ENCODE data around the gene ALAS1. TPM values are rescaled to one million over a fixed set of nuclear protein-coding genes. Genes with fewer than 3 reads are reported as not detected.

ALAS1 gene
- total RNA-seq, 1 experiment from 2014 or later, result 53.1 TPM

DNA sequence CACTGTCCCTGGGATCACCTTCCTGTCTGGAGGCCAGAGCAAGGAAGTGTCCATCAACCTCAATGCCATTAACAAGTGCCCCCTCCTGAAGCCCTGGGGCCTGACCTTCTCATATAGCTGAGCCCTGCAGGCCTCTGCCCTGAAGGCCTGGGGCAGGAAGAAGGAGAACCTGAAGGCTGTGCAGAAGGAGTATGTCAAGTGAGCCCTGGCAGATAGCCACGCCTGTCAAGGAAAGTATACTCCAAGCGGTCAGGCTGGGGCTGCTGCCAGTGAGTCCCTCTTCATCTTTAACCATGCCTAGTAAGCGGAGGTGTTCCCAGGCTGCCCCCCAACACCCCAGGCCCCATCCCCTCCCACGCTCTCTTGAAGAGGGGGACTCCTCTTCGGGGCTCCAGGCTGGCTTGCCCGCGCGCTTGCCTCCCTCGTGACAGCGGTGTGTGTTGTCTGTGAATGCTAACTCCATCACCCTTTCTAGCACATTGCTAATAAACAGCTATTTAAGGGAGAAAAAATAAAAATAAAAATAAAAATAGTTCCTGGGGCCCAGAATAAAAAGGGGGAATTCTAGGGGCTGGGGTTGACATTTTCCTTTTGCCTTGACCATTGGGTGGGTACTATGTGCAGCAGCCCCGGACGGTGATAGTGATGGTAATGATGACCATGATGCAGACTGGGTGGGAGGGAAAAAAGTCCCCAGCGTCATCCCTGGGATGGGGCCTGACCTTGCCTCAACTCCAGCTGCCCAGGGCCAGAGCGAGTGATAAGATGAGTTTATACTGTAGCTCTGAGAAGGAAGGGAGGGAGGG lies 3.3 kb upstream of the ALAS1 start:
- POLR2A ChIA-PET, result no interaction called here
- intact Hi-C loops (cut with micrococcal nuclease; ENCODE audit: unreplicated experiment), result loop anchor here (5.0 kb wide), 1 partner anchor 42 kb away; the partner anchor contains the start of gene POC1A

DNA sequence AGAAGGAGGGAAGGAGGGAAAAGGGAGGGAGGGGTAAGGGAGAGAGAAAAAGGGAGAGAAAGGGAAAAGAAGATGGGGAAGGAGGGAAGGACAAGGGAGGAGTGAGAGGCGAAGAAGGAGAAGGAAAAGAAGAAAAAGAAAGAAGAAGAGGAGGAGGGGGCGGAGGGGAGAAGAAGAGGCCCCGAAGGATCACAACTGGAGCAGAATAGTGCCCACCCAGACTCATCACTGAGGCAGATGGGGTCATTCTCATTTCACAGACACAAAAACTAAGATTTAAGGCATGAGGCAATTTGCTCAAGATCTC lies 2.7 kb upstream of the ALAS1 start:
- ChIA-PET POLR2A (no interaction called here), CTCF (no interaction called here)
- H3K4me3 ChIP-seq (ENCODE audit: low read depth, low read length), result no peak overlapping the region
- Mint-ChIP-seq H3K9me3 (ENCODE audit: unreplicated experiment) (no peaks in the 10 kb centered on the region), H3K27me3 (ENCODE audit: insufficient read depth, unreplicated experiment) (no peaks in the 10 kb centered on the region), H3K27ac (ENCODE audit: unreplicated experiment) (no peak overlapping the region), H3K4me1 (ENCODE audit: low read depth, unreplicated experiment) (peaks cover 7% of the 10 kb centered on the region), H3K4me3 (ENCODE audit: unreplicated experiment) (no peak overlapping the region), H3K36me3 (ENCODE audit: insufficient read depth, unreplicated experiment) (peaks cover 23% of the 10 kb centered on the region)
- BruUV-seq (replicated peaks), result no TSS peak
- H3K9me3 ChIP-seq, result no peaks in the 10 kb centered on the region
- H3K36me3 ChIP-seq (ENCODE audit: control insufficient read depth, insufficient read depth, low read length), result no peaks in the 10 kb centered on the region; the same call in 1 of the 2 replicates
- H3K4me1 ChIP-seq, result peaks cover 30% of the 10 kb centered on the region
- intact Hi-C loops (cut with micrococcal nuclease; ENCODE audit: unreplicated experiment), result loop anchor here (5.0 kb wide), 1 partner anchor 43 kb away; the partner anchor contains the start of gene POC1A
- DNase-seq, result no peak
- no peaks in the 10 kb centered on the region for H3K27me3 ChIP-seq (replicated peaks; ENCODE audit: control insufficient read depth, insufficient read depth, low read length)
- TF ChIP-seq, protein P1, sequence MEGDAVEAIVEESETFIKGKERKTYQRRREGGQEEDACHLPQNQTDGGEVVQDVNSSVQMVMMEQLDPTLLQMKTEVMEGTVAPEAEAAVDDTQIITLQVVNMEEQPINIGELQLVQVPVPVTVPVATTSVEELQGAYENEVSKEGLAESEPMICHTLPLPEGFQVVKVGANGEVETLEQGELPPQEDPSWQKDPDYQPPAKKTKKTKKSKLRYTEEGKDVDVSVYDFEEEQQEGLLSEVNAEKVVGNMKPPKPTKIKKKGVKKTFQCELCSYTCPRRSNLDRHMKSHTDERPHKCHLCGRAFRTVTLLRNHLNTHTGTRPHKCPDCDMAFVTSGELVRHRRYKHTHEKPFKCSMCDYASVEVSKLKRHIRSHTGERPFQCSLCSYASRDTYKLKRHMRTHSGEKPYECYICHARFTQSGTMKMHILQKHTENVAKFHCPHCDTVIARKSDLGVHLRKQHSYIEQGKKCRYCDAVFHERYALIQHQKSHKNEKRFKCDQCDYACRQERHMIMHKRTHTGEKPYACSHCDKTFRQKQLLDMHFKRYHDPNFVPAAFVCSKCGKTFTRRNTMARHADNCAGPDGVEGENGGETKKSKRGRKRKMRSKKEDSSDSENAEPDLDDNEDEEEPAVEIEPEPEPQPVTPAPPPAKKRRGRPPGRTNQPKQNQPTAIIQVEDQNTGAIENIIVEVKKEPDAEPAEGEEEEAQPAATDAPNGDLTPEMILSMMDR (IDR thresholded peaks at IDR 0.05; ENCODE audit: insufficient read depth in 1 of 2, low read depth in 1 of 2, low read length in 1 of 2, severe bottlenecking in 1 of 2, unreplicated experiment in 1 of 2), result no peak

More for the DNA sequence above, 3.3 kb upstream of the ALAS1 start:
- Histone ChIP-seq H3K9me3 (no peaks in the 10 kb centered on the region), H3K4me3 (ENCODE audit: low read depth, low read length) (no peak overlapping the region), H3K4me1 (peaks cover 32% of the 10 kb centered on the region), H3K36me3 (ENCODE audit: control insufficient read depth, insufficient read depth, low read length) (no peaks in the 10 kb centered on the region; the same call in 1 of the 2 replicates), H3K27me3 (replicated peaks; ENCODE audit: control insufficient read depth, insufficient read depth, low read length) (no peaks in the 10 kb centered on the region)
- DNase-seq, result no peak
- Mint-ChIP-seq H3K9me3 (ENCODE audit: unreplicated experiment) (no peaks in the 10 kb centered on the region), H3K27ac (ENCODE audit: unreplicated experiment) (no peak overlapping the region), H3K27me3 (ENCODE audit: insufficient read depth, unreplicated experiment) (no peaks in the 10 kb centered on the region), H3K4me3 (ENCODE audit: unreplicated experiment) (no peak overlapping the region), H3K36me3 (ENCODE audit: insufficient read depth, unreplicated experiment) (peaks cover 18% of the 10 kb centered on the region), H3K4me1 (ENCODE audit: low read depth, unreplicated experiment) (peaks cover 7% of the 10 kb centered on the region)
- no TSS peak for BruUV-seq (replicated peaks)
- TF ChIP-seq, protein P1 (IDR thresholded peaks at IDR 0.05; ENCODE audit: insufficient read depth in 1 of 2, low read depth in 1 of 2, low read length in 1 of 2, severe bottlenecking in 1 of 2, unreplicated experiment in 1 of 2), result no peak
- CTCF ChIA-PET, result no interaction called here

DNA sequence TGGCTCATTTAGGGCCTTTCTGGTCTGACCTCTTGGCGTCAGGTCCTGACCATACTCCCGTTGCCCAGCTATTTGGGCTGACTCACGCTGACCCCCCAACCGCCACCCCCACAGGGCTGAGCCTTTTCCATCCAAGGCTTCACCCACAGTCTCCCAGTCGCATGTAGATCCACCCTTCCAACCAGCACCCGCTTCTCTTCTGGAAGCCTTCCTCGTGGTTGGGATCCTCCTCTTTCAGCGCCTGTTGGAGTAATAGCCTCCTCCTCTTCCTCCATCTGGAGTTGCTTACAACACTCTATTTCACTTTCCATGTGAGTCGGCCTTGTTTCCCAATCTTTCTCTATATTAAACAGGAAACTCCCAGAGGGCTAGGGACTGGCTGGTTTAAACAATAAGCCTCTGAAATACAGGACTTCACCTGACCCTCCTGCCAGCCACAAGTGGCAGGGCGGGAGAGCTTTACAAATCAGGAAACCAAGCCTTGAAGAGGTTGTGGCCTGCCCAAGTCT lies 2.1 kb upstream of the ALAS1 start:
- CTCF ChIA-PET, result no interaction called here
- H3K4me3 Mint-ChIP-seq (ENCODE audit: unreplicated experiment), result no peak overlapping the region
- intact Hi-C loops (cut with micrococcal nuclease; ENCODE audit: unreplicated experiment), result loop anchor here (5.0 kb wide), 1 partner anchor 44 kb away; the partner anchor contains the start of gene POC1A
- H3K4me3 ChIP-seq (ENCODE audit: low read depth, low read length), result no peak overlapping the region
- no peaks in the 10 kb centered on the region for H3K27me3 ChIP-seq (replicated peaks; ENCODE audit: control insufficient read depth, insufficient read depth, low read length)
- TF ChIP-seq, protein P1 (IDR thresholded peaks at IDR 0.05; ENCODE audit: insufficient read depth in 1 of 2, low read depth in 1 of 2, low read length in 1 of 2, severe bottlenecking in 1 of 2, unreplicated experiment in 1 of 2), result no peak
- peaks cover 30% of the 10 kb centered on the region for H3K4me1 ChIP-seq
- H3K36me3 Mint-ChIP-seq (ENCODE audit: insufficient read depth, unreplicated experiment), result peaks cover 26% of the 10 kb centered on the region
- H3K9me3 ChIP-seq, result no peaks in the 10 kb centered on the region
- H3K27me3 Mint-ChIP-seq (ENCODE audit: insufficient read depth, unreplicated experiment), result no peaks in the 10 kb centered on the region
- no peaks in the 10 kb centered on the region for H3K9me3 Mint-ChIP-seq (ENCODE audit: unreplicated experiment)
- peaks cover 7% of the 10 kb centered on the region for H3K4me1 Mint-ChIP-seq (ENCODE audit: low read depth, unreplicated experiment)
- no peaks in the 10 kb centered on the region; the same call in 1 of the 2 replicates for H3K36me3 ChIP-seq (ENCODE audit: control insufficient read depth, insufficient read depth, low read length)
- no TSS peak for BruUV-seq (replicated peaks)
- no peak for DNase-seq
- no peak overlapping the region for H3K27ac Mint-ChIP-seq (ENCODE audit: unreplicated experiment)
- POLR2A ChIA-PET, result no interaction called here

All from Caco-2 (cell line).